DOHH2 (cell line): ENCODE data around the gene MDM1.

Experiments used
- H3F3A ChIP-seq: fragments of 200-600 bp; sonication (generic), shearing (Covaris generic); 2 replicates; pipeline ENCODE4 v1.6.0; 2016; ENCODE audit warnings: antibody characterized with exemption, mild to moderate bottlenecking; ENCODE audit not compliant: control insufficient read depth, insufficient read depth
- H3K27ac ChIP-seq: fragments of 200-600 bp; sonication (generic); 2 replicates; pipeline ENCODE4 v1.5.1; 2014; ENCODE audit warnings: low read depth, mild to moderate bottlenecking, low read length, moderate library complexity
- H3K27me3 ChIP-seq: fragments of 200-600 bp; sonication (generic); 2 replicates; pipeline ENCODE4 v1.6.1; 2014; ENCODE audit warnings: mild to moderate bottlenecking, low read length, mixed read lengths; ENCODE audit not compliant: control insufficient read depth
- H3K36me3 ChIP-seq: fragments of 200-600 bp; sonication (generic); 2 replicates; pipeline ENCODE4 v1.6.1; 2014; ENCODE audit warnings: mild to moderate bottlenecking, low read length, moderate library complexity, mixed read lengths; ENCODE audit not compliant: control insufficient read depth
- H3K4me1 ChIP-seq: fragments of 200-600 bp; sonication (generic); 2 replicates; pipeline ENCODE4 v1.6.1; 2014; ENCODE audit warnings: mild to moderate bottlenecking, low read length, mixed read lengths; ENCODE audit not compliant: control insufficient read depth
- H3K4me2 ChIP-seq: fragments of 200-600 bp; sonication (generic); 2 replicates; pipeline ENCODE4 v1.6.0; 2014; ENCODE audit warnings: mild to moderate bottlenecking, low read length, moderate library complexity
- H3K4me3 ChIP-seq: fragments of 200-600 bp; sonication (generic); 2 replicates; pipeline ENCODE4 v1.5.1; 2014; ENCODE audit warnings: mild to moderate bottlenecking, low read length, mixed read lengths
- H3K79me2 ChIP-seq: fragments of 200-600 bp; sonication (generic); 2 replicates; pipeline ENCODE4 v1.6.1; 2014; ENCODE audit warnings: mild to moderate bottlenecking, low read length, mixed read lengths; ENCODE audit not compliant: control insufficient read depth
- H3K9me2 ChIP-seq: fragments of 200-600 bp; sonication (generic); replicated peaks from 2 replicates; pipeline ENCODE4 v1.6.1; 2014; ENCODE audit warnings: mild to moderate bottlenecking, low read length, mixed read lengths; ENCODE audit not compliant: control insufficient read depth
- H3K9me3 ChIP-seq: fragments of 200-600 bp; sonication (generic); 2 replicates; pipeline ENCODE4 v1.6.1; 2014; ENCODE audit warnings: antibody characterized with exemption, low read length, mixed read lengths; ENCODE audit not compliant: control insufficient read depth, insufficient read depth
- H4K20me1 ChIP-seq: fragments of 200-600 bp; sonication (generic); 2 replicates; pipeline ENCODE4 v1.6.0; 2014; ENCODE audit warnings: low read depth, mild to moderate bottlenecking, antibody characterized with exemption, low read length, moderate library complexity; ENCODE audit not compliant: control insufficient read depth, insufficient read depth
- EZH2phosphoT487 ChIP-seq: fragments of 200-600 bp; sonication (generic); IDR thresholded peaks from 2 replicates; pipeline ENCODE4 v1.6.1; 2017; ENCODE audit warnings: borderline replicate concordance, mild to moderate bottlenecking, antibody characterized with exemption, low read length, moderate library complexity, mixed read lengths
- TF ChIP-seq, protein P1 (sequence below): fragments of 200-600 bp; sonication (generic); IDR thresholded peaks from one replicate; pipeline ENCODE4 v1.5.1; 2014; ENCODE audit warnings: antibody characterized with exemption, mild to moderate bottlenecking, low read depth, low read length; ENCODE audit not compliant: poor library complexity, severe bottlenecking

MDM1 gene

DNA sequence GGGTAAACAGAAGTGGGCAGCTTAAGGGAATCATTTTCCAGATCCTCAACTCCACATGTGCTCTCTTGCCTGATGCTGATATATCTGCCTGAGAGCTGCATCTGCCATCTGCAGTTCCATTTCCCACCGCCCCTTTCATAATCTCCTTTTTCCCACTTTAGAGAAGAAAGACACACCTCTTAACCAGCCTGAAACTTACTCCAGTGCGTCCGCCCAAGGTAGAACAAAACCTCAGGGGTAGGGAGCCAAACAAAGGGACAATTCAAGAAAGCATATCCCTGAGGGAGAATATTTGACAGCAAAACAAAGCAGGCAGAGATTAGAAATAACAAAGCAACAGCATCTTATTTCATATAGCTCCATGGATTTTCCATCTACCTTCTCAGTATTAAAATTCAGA, 4.3 kb downstream of the MDM1 start:
- Histone ChIP-seq H3K36me3 (peaks cover 46% of the 10 kb centered on the region), H3K9me3 (no peaks in the 10 kb centered on the region), H3K4me3 (no peak overlapping the region), H3K79me2 (peaks cover 8% of the 10 kb centered on the region), H3K27ac (no peak overlapping the region), H3K9me2 (no peaks in the 10 kb centered on the region), H3F3A (no peaks in the 10 kb centered on the region), H4K20me1 (no peaks in the 10 kb centered on the region), H3K27me3 (no peaks in the 10 kb centered on the region), H3K4me2 (no peak overlapping the region), H3K4me1 (peaks cover 15% of the 10 kb centered on the region)
- TF ChIP-seq EZH2phosphoT487: no peak
- TF ChIP-seq, protein P1, sequence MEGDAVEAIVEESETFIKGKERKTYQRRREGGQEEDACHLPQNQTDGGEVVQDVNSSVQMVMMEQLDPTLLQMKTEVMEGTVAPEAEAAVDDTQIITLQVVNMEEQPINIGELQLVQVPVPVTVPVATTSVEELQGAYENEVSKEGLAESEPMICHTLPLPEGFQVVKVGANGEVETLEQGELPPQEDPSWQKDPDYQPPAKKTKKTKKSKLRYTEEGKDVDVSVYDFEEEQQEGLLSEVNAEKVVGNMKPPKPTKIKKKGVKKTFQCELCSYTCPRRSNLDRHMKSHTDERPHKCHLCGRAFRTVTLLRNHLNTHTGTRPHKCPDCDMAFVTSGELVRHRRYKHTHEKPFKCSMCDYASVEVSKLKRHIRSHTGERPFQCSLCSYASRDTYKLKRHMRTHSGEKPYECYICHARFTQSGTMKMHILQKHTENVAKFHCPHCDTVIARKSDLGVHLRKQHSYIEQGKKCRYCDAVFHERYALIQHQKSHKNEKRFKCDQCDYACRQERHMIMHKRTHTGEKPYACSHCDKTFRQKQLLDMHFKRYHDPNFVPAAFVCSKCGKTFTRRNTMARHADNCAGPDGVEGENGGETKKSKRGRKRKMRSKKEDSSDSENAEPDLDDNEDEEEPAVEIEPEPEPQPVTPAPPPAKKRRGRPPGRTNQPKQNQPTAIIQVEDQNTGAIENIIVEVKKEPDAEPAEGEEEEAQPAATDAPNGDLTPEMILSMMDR: no peak

DNA sequence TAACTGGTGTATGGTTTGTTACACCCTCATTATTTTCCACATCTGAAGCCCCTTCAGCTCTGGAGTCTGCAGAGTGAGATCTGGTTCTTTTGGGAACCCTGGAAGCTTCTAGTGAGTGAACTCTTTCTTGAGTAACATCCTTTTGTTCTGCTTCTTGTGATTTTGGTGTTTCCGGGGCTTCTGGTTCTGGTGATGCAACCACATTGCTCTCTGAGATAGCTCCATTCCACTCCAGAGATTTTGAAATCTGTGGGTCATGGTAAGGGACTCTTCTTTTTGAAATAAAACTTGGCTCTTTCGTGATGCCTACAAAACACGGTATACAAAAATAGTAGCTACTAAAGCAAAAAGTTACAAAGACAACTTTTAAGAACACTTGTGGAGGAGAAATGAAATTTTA, 5.4 kb downstream of the MDM1 start:
- Histone ChIP-seq H3K27ac (no peak overlapping the region), H3K4me3 (no peak overlapping the region), H3K36me3 (peaks cover 51% of the 10 kb centered on the region), H3K79me2 (peaks cover 6% of the 10 kb centered on the region), H3K4me2 (no peak overlapping the region), H3K9me3 (no peaks in the 10 kb centered on the region), H3K9me2 (no peaks in the 10 kb centered on the region), H3K4me1 (peaks cover 11% of the 10 kb centered on the region), H4K20me1 (no peaks in the 10 kb centered on the region), H3F3A (no peaks in the 10 kb centered on the region), H3K27me3 (no peaks in the 10 kb centered on the region)
- TF ChIP-seq EZH2phosphoT487: no peak
- TF ChIP-seq, protein P1: no peak

DNA sequence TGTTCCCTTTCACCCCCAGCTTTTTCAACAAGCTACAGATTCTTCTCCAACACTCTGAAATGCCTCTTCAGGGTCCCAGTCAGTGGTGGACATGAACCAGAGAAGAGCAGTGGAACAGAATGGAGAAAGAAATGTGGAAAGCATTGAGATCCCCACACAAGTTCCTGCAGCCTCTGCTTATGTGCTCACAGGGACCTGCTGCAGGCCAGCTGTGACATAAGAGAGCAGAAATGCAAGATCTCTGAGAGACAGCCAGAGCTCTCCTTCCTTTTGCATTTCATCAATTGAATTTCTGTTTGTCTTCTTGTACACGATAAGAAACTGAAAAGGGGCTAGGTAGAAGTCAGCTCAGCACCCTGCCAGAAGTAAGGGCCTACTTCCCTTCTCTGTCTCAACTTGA, 6.2 kb downstream of the MDM1 start:
- Histone ChIP-seq H3K4me3 (no peak overlapping the region), H3K4me1 (peaks cover 4% of the 10 kb centered on the region), H3K27ac (no peak overlapping the region), H4K20me1 (no peaks in the 10 kb centered on the region), H3K79me2 (no peaks in the 10 kb centered on the region), H3K36me3 (peaks cover 51% of the 10 kb centered on the region), H3K9me3 (no peaks in the 10 kb centered on the region), H3K27me3 (no peaks in the 10 kb centered on the region), H3K4me2 (no peak overlapping the region), H3F3A (no peaks in the 10 kb centered on the region), H3K9me2 (no peaks in the 10 kb centered on the region)
- no peak for TF ChIP-seq EZH2phosphoT487
- TF ChIP-seq, protein P1: no peak

DNA sequence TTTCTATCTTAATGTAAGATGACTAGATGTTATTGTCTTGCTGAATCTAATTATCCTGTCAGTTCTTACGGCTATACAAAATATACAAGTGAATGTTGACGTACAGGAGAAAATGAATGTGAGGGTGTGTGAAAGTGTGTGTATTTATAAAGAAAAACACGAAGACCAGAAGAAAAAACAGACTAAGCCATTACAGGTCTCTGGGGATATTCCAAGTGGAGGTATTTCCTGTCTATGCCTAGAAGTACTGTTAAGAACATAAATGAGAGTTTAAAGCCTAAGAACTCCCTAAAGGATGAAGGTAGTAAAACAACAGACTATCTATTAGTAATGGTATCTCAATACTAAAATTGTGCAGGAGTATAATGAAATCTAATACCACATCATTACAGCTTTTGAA, 7.6 kb downstream of the MDM1 start:
- H3K4me2 ChIP-seq: no peak overlapping the region
- H3K4me3 ChIP-seq: no peak overlapping the region
- H4K20me1 ChIP-seq: no peaks in the 10 kb centered on the region
- peaks cover 37% of the 10 kb centered on the region for H3K36me3 ChIP-seq
- H3K79me2 ChIP-seq: no peaks in the 10 kb centered on the region
- no peaks in the 10 kb centered on the region for H3K4me1 ChIP-seq
- H3F3A ChIP-seq: no peaks in the 10 kb centered on the region
- H3K27ac ChIP-seq: no peak overlapping the region
- no peaks in the 10 kb centered on the region for H3K9me3 ChIP-seq
- no peaks in the 10 kb centered on the region for H3K27me3 ChIP-seq
- no peak for TF ChIP-seq EZH2phosphoT487
- TF ChIP-seq, protein P1: no peak
- H3K9me2 ChIP-seq: no peaks in the 10 kb centered on the region
